Natural killer cell (primary cell): Measurements from ENCODE around the gene LRRC56. TPM values are rescaled to one million over a fixed set of nuclear protein-coding genes. Genes with fewer than 3 reads are reported as not detected.

Experiments used
- ATAC-seq, 3 donors: fragments of 150-1000 bp in 2 of 3; fragments of 200-7000 bp in 1 of 3; cut with Tn5 transposase; 1 replicate in 1 of 3; 2 replicates in 2 of 3; pipeline ENCODE4 v1.10.0; 2021; ENCODE audit warnings: mild to moderate bottlenecking in 2 of 3, moderate library complexity in 2 of 3
- DNase-seq, 2 donors: peaks; one replicate each; pipeline versions ENCODE4 v3.0.0 to v3.0.0-alpha.2; 2013 to 2021; ENCODE audit warnings: mixed read lengths in 1 of 2
- H3K27ac ChIP-seq: one replicate; pipeline ENCODE4 v1.5.1; 2013; ENCODE audit warnings: mild to moderate bottlenecking, low read length
- H3K27me3 ChIP-seq: one replicate; pipeline ENCODE4 v1.6.1; 2013; ENCODE audit warnings: low read length; ENCODE audit not compliant: control insufficient read depth, insufficient read depth
- H3K36me3 ChIP-seq: one replicate; pipeline ENCODE4 v1.6.1; 2013; ENCODE audit warnings: low read length; ENCODE audit not compliant: control insufficient read depth, insufficient read depth
- H3K4me1 ChIP-seq: one replicate; pipeline ENCODE4 v1.6.1; 2013; ENCODE audit warnings: low read length; ENCODE audit not compliant: control insufficient read depth, insufficient read depth
- H3K4me3 ChIP-seq: one replicate; pipeline ENCODE4 v1.5.1; 2013; ENCODE audit warnings: low read length
- H3K9me3 ChIP-seq: one replicate; pipeline ENCODE4 v1.6.1; 2013; ENCODE audit warnings: low read length; ENCODE audit not compliant: control insufficient read depth, insufficient read depth
- H3K27ac Mint-ChIP-seq, 2 donors: one replicate each; pipeline ENCODE4 v1.8.0; 2022; ENCODE audit warnings: mild to moderate bottlenecking in 2 of 2, mixed read lengths in 2 of 2, moderate library complexity in 1 of 2
- H3K27me3 Mint-ChIP-seq, 2 donors: one replicate each; pipeline ENCODE4 v1.8.0; 2022; ENCODE audit warnings: low read depth in 2 of 2, mixed read lengths in 2 of 2
- H3K36me3 Mint-ChIP-seq: one replicate; pipeline ENCODE4 v1.8.0; 2022; ENCODE audit warnings: mixed read lengths
- H3K4me1 Mint-ChIP-seq, 2 donors: one replicate each; pipeline ENCODE4 v1.8.0; 2022; ENCODE audit warnings: mixed read lengths in 2 of 2
- H3K4me3 Mint-ChIP-seq: one replicate; pipeline ENCODE4 v1.8.0; 2022; ENCODE audit warnings: mild to moderate bottlenecking, moderate library complexity, mixed read lengths
- H3K9me3 Mint-ChIP-seq, 2 donors: one replicate each; pipeline ENCODE4 v1.8.0; 2022; ENCODE audit warnings: mixed read lengths in 2 of 2
- WGBS: methylation state at CpG from one replicate; pipeline ENCODE4 v1.1.7; 2013; ENCODE audit warnings: missing lambda C conversion rate; ENCODE audit not compliant: insufficient coverage; 5-methylcytosine and 5-hydroxymethylcytosine counted together
- intact Hi-C: fragments of 100-400 bp; cut with micrococcal nuclease; formaldehyde crosslinking; loops from one replicate; pipeline ENCODE4 v1.14.2; 2022
- total RNA-seq, 4 donors: library from RNA; stranded (reverse); fragments of 120-200 nt in 1 of 4; gene quantifications; one replicate each; pipeline versions ENCODE4 v1.2.3 to v1.2.4, GENCODE V29; 2013 to 2022
- TF ChIP-seq, protein P1 (sequence below): fragments of 200-600 bp; IDR thresholded peaks from one replicate; pipeline ENCODE4 v1.8.0; 2022; ENCODE audit warnings: antibody characterized with exemption

LRRC56 gene
- total RNA-seq, 3 donors from 2014 or later (not counting 1 experiment from before 2014, with no cell fraction given) = 1.5 to 2.4 (median 2.2) TPM

DNA sequence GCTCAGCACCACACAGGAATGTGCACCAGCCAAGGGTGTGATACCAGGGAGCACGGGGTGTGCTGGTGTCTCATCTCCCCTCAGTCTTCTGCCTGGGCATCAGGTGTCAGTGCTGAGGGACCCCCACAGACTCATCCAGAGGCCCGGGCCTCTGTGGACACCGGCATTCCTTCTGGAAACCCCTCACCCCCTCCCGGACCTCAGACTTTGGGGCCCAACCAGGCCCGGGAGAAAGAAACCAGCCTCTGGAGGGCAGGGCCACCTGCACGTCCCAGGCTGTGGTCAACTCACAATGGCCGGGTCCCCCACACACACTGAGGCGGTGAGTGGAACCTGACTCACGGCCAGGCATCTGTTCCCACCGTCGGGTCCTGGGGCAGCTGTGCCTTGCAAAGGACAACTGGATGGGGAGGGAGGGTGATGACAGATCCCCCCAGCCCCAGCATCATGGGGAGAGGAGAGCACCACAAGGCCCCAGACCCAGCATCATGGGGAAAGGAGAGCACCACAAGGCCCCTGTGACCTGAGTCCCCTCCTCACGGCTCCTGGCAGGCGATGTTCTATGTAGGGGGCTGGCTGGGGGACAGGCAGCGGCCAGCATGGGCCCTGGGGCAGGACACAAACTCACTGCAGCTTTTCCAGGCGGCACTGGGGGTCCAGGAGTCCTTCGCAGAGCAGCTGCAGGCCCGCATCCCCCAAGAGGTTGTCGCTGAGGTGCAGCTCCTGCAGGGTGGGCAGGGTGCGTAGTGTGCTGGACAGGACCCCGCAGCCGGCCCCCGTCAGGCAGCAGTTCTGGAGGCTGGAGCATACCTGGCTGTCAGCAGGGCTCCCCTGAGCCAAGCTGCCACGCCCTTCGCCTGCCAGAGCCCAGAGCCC is 37.9 kb upstream of the LRRC56 start:
- Mint-ChIP-seq H3K9me3 (no peaks in the 10 kb centered on the region), H3K27ac (no peak overlapping the region), H3K4me1 (peaks cover 0 to 9% of the 10 kb centered on the region in 2 donors), H3K4me3 (no peak overlapping the region), H3K27me3 (no peaks in the 10 kb centered on the region), H3K36me3 (peaks cover 9% of the 10 kb centered on the region)
- 96% methylated on average over 24 of the region's 24 CpGs for WGBS
- intact Hi-C loops = no loop called here
- no peak overlapping the region for H3K4me3 ChIP-seq
- H3K36me3 ChIP-seq = peaks cover 58% of the 10 kb centered on the region
- H3K27me3 ChIP-seq = no peaks in the 10 kb centered on the region
- H3K27ac ChIP-seq = no peak overlapping the region
- TF ChIP-seq, protein P1, sequence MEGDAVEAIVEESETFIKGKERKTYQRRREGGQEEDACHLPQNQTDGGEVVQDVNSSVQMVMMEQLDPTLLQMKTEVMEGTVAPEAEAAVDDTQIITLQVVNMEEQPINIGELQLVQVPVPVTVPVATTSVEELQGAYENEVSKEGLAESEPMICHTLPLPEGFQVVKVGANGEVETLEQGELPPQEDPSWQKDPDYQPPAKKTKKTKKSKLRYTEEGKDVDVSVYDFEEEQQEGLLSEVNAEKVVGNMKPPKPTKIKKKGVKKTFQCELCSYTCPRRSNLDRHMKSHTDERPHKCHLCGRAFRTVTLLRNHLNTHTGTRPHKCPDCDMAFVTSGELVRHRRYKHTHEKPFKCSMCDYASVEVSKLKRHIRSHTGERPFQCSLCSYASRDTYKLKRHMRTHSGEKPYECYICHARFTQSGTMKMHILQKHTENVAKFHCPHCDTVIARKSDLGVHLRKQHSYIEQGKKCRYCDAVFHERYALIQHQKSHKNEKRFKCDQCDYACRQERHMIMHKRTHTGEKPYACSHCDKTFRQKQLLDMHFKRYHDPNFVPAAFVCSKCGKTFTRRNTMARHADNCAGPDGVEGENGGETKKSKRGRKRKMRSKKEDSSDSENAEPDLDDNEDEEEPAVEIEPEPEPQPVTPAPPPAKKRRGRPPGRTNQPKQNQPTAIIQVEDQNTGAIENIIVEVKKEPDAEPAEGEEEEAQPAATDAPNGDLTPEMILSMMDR = no peak
- DNase-seq (no peak), ATAC-seq (no peak)
- H3K9me3 ChIP-seq = no peaks in the 10 kb centered on the region
- peaks cover 23% of the 10 kb centered on the region for H3K4me1 ChIP-seq

DNA sequence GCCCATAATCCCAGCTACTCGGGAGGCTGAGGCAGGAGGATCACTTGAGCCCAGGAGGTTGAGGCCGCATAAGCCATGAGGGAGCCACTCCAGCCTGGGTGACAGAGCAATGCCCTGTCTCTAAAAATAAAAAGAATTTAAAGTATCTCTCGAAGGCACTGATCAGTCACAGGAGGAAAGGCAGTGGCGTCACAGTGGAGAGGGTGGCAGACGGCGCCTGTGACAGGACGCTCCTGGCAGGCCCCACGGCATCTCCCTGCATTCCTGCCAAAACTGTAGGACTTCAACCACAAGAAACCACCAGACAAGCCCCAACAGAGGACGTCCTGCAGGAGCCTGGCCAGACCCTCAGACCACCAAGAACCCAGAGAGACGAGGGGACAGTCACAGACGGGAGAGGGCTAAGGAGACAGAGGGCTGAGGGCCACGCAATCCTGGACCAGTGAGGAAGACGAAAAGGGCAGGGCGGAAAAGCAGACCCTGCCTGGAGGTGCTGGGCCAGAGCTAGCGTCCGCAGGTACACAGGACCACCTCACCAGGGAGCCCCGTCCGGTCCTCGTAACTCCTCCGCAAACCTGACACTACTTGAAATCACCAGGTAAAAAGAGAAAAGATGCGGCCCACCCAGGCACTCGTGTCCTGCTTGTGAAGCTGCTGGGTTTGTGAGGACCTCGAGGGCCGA is 36.2 kb upstream of the LRRC56 start:
- intact Hi-C loops = no loop called here
- Histone ChIP-seq H3K4me1 (peaks cover 40% of the 10 kb centered on the region), H3K36me3 (peaks cover 45% of the 10 kb centered on the region), H3K9me3 (no peaks in the 10 kb centered on the region), H3K27me3 (no peaks in the 10 kb centered on the region), H3K27ac (no peak overlapping the region), H3K4me3 (no peak overlapping the region)
- DNase-seq (no peak), ATAC-seq (no peak)
- Mint-ChIP-seq H3K36me3 (peaks cover 9% of the 10 kb centered on the region), H3K9me3 (no peaks in the 10 kb centered on the region), H3K4me3 (peak overlapping the region; percentile 4), H3K4me1 (peaks cover 2 to 19% of the 10 kb centered on the region in 2 donors), H3K27ac (peak overlapping the region in 1 of 2 donors; percentile 41), H3K27me3 (no peaks in the 10 kb centered on the region)
- 87% methylated on average over 24 of the region's 24 CpGs for WGBS
- TF ChIP-seq, protein P1 = no peak

DNA sequence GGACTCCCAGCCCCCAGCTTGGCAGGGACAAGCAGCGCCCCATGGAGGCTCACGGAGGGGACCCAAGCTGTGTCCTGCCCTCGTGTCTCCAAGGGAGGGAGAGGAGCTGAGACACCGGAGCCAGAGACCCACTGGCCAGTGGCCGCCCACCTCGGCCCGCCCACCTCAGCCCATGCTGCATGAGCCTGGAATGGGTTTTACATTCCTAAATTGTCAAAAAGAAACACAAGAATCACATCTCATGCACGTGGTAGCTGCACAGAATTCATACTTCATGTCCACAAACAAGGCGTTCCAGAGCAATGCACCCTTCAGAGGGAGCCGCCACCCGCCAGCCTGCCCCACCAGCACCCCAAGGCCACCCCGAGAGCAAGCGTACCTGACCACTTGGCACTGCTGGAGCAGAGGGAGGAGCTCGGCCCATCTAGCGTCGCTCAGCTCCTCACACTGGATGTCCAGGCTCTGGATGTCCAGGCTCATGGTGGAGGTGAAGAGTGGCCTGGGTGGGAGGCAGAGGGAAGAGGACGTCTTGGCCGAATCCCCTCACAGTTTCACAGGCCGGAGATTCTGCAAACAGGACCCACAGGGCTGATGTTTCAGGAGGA is 35.5 kb upstream of the LRRC56 start:
- Mint-ChIP-seq H3K9me3 (no peaks in the 10 kb centered on the region), H3K4me1 (peaks cover 8 to 25% of the 10 kb centered on the region in 2 donors), H3K27me3 (no peaks in the 10 kb centered on the region), H3K27ac (no peak overlapping the region), H3K4me3 (no peak overlapping the region), H3K36me3 (peaks cover 9% of the 10 kb centered on the region)
- TF ChIP-seq, protein P1 = no peak
- intact Hi-C loops = no loop called here
- 90% methylated on average over 17 of the region's 19 CpGs for WGBS
- no peak for DNase-seq
- H3K27me3 ChIP-seq = no peaks in the 10 kb centered on the region
- H3K27ac ChIP-seq = no peak overlapping the region
- peaks cover 45% of the 10 kb centered on the region for H3K4me1 ChIP-seq
- H3K4me3 ChIP-seq = no peak overlapping the region
- H3K36me3 ChIP-seq = peaks cover 42% of the 10 kb centered on the region
- ATAC-seq = no peak
- no peaks in the 10 kb centered on the region for H3K9me3 ChIP-seq
